Effector memory CD8-positive, alpha-beta T cell (primary cell): Measurements from ENCODE around the gene PPAT.

Source experiments
- ATAC-seq: fragments of 150-1000 bp; cut with Tn5 transposase; replicated peaks from 2 replicates; pipeline ENCODE4 v1.10.0; 2021; ENCODE audit warnings: mild to moderate bottlenecking, moderate library complexity
- DNase-seq, 3 experiments: peaks; one replicate each; pipeline ENCODE4 v3.0.0; 2021
- H3K27ac Mint-ChIP-seq, 2 donors: one replicate each; pipeline ENCODE4 v1.8.0; 2022; ENCODE audit warnings: mild to moderate bottlenecking in 2 of 2, mixed read lengths in 2 of 2, moderate library complexity in 2 of 2
- H3K27me3 Mint-ChIP-seq, 2 donors: one replicate each; pipeline ENCODE4 v1.8.0; 2022; ENCODE audit warnings: mixed read lengths in 2 of 2
- H3K36me3 Mint-ChIP-seq: one replicate; pipeline ENCODE4 v1.8.0; 2022; ENCODE audit warnings: mild to moderate bottlenecking, moderate library complexity, mixed read lengths; ENCODE audit not compliant: insufficient read depth
- H3K4me1 Mint-ChIP-seq, 2 donors: one replicate each; pipeline ENCODE4 v1.8.0; 2022; ENCODE audit warnings: low read depth in 2 of 2, mixed read lengths in 2 of 2
- H3K4me3 Mint-ChIP-seq, 2 donors: one replicate each; pipeline ENCODE4 v1.8.0; 2022; ENCODE audit warnings: mild to moderate bottlenecking in 2 of 2, mixed read lengths in 2 of 2, moderate library complexity in 2 of 2
- H3K9me3 Mint-ChIP-seq, 2 donors: one replicate each; pipeline ENCODE4 v1.8.0; 2022; ENCODE audit warnings: mixed read lengths in 2 of 2

Gene PPAT

GRCh38 chr4:56424697-56425514, 10.5 kb downstream of the PPAT start:
- peak; percentile 40 for ATAC-seq
- no peaks in the 10 kb centered on the region for H3K9me3 Mint-ChIP-seq

GRCh38 chr4:56424176-56424575, 11.2 kb downstream of the PPAT start:
- Mint-ChIP-seq H3K4me1 (peaks cover 0 to 2% of the 10 kb centered on the region in 2 donors), H3K27ac (no peak overlapping the region), H3K36me3 (no peaks in the 10 kb centered on the region), H3K4me3 (no peak overlapping the region), H3K9me3 (no peaks in the 10 kb centered on the region), H3K27me3 (no peaks in the 10 kb centered on the region)
- DNase-seq = no peak
- ATAC-seq = no peak

More at GRCh38 chr4:56424697-56425514, 10.5 kb downstream of the PPAT start:
- Mint-ChIP-seq H3K4me3 (no peak overlapping the region), H3K27ac (no peak overlapping the region), H3K4me1 (peaks cover 0 to 3% of the 10 kb centered on the region in 2 donors), H3K27me3 (no peaks in the 10 kb centered on the region), H3K36me3 (no peaks in the 10 kb centered on the region)
- DNase-seq = peak; percentile 28 to 49 (median 48)

- ATAC-seq = no peak
- Mint-ChIP-seq H3K27me3 (no peaks in the 10 kb centered on the region), H3K27ac (no peak overlapping the region), H3K9me3 (no peaks in the 10 kb centered on the region), H3K4me3 (no peak overlapping the region), H3K36me3 (no peaks in the 10 kb centered on the region), H3K4me1 (peaks cover 0 to 2% of the 10 kb centered on the region in 2 donors)
- DNase-seq = no peak
Observed at GRCh38 chr4:56417396-56417795, 18.0 kb downstream of the PPAT start.

- H3K27me3 Mint-ChIP-seq = no peaks in the 10 kb centered on the region
- DNase-seq = no peak
- H3K36me3 Mint-ChIP-seq = no peaks in the 10 kb centered on the region
- H3K4me1 Mint-ChIP-seq = peaks cover 2 to 13% of the 10 kb centered on the region in 2 donors
- no peak overlapping the region for H3K27ac Mint-ChIP-seq
- H3K4me3 Mint-ChIP-seq = no peak overlapping the region
- no peaks in the 10 kb centered on the region for H3K9me3 Mint-ChIP-seq
- ATAC-seq = no peak
Observed at GRCh38 chr4:56416349-56416748, 19.1 kb downstream of the PPAT start.

GRCh38 chr4:56414135-56414670, 21.2 kb downstream of the PPAT start:
- no peak for ATAC-seq
- no peak overlapping the region for H3K27ac Mint-ChIP-seq
- H3K9me3 Mint-ChIP-seq = no peaks in the 10 kb centered on the region
- no peak for DNase-seq
- peaks cover 2 to 13% of the 10 kb centered on the region in 2 donors for H3K4me1 Mint-ChIP-seq
- no peaks in the 10 kb centered on the region for H3K36me3 Mint-ChIP-seq
- H3K4me3 Mint-ChIP-seq = no peak overlapping the region
- no peaks in the 10 kb centered on the region for H3K27me3 Mint-ChIP-seq

GRCh38 chr4:56410247-56411062, 25.0 kb downstream of the PPAT start:
- no peaks in the 10 kb centered on the region for H3K36me3 Mint-ChIP-seq
- no peak for ATAC-seq
- H3K27me3 Mint-ChIP-seq = no peaks in the 10 kb centered on the region
- H3K4me3 Mint-ChIP-seq = no peak overlapping the region
- no peak overlapping the region for H3K27ac Mint-ChIP-seq
- peaks cover 2 to 13% of the 10 kb centered on the region in 2 donors for H3K4me1 Mint-ChIP-seq
- no peaks in the 10 kb centered on the region for H3K9me3 Mint-ChIP-seq
- DNase-seq = no peak

GRCh38 chr4:56409511-56410090, 25.8 kb downstream of the PPAT start:
- ATAC-seq = no peak
- Mint-ChIP-seq H3K27ac (no peak overlapping the region), H3K4me3 (no peak overlapping the region), H3K27me3 (no peaks in the 10 kb centered on the region), H3K4me1 (peaks cover 2 to 13% of the 10 kb centered on the region in 2 donors), H3K36me3 (no peaks in the 10 kb centered on the region), H3K9me3 (no peaks in the 10 kb centered on the region)
- no peak for DNase-seq

GRCh38 chr4:56408978-56409377, 26.4 kb downstream of the PPAT start:
- ATAC-seq (no peak), DNase-seq (no peak)
- peaks cover 2 to 13% of the 10 kb centered on the region in 2 donors for H3K4me1 Mint-ChIP-seq
- no peaks in the 10 kb centered on the region for H3K27me3 Mint-ChIP-seq
- H3K9me3 Mint-ChIP-seq = no peaks in the 10 kb centered on the region
- H3K4me3 Mint-ChIP-seq = no peak overlapping the region
- H3K27ac Mint-ChIP-seq = no peak overlapping the region
- no peaks in the 10 kb centered on the region for H3K36me3 Mint-ChIP-seq

GRCh38 chr4:56406151-56406550, 29.3 kb downstream of the PPAT start:
- no peak overlapping the region for H3K4me3 Mint-ChIP-seq
- H3K36me3 Mint-ChIP-seq = peaks cover 8% of the 10 kb centered on the region
- H3K9me3 Mint-ChIP-seq = no peaks in the 10 kb centered on the region
- H3K4me1 Mint-ChIP-seq = no peaks in the 10 kb centered on the region
- H3K27ac Mint-ChIP-seq = no peak overlapping the region
- H3K27me3 Mint-ChIP-seq = no peaks in the 10 kb centered on the region
- DNase-seq (no peak), ATAC-seq (no peak)

- DNase-seq (no peak), ATAC-seq (no peak)
- Mint-ChIP-seq H3K4me3 (no peak overlapping the region), H3K36me3 (peaks cover 8% of the 10 kb centered on the region), H3K27me3 (no peaks in the 10 kb centered on the region), H3K27ac (no peak overlapping the region), H3K4me1 (no peaks in the 10 kb centered on the region), H3K9me3 (no peaks in the 10 kb centered on the region)
Observed at GRCh38 chr4:56405016-56405415, 30.4 kb downstream of the PPAT start.

- DNase-seq (no peak), ATAC-seq (no peak)
- Mint-ChIP-seq H3K4me1 (no peaks in the 10 kb centered on the region), H3K27ac (no peak overlapping the region), H3K27me3 (no peaks in the 10 kb centered on the region), H3K36me3 (peaks cover 8% of the 10 kb centered on the region), H3K9me3 (no peaks in the 10 kb centered on the region), H3K4me3 (no peak overlapping the region)
Observed at GRCh38 chr4:56400560-56400959, 34.9 kb downstream of the PPAT start.

GRCh38 chr4:56391270-56391669, 44.1 kb downstream of the PPAT start:
- Mint-ChIP-seq H3K4me3 (no peak overlapping the region), H3K27me3 (no peaks in the 10 kb centered on the region), H3K9me3 (no peaks in the 10 kb centered on the region), H3K27ac (no peak overlapping the region), H3K4me1 (peaks cover 17 to 20% of the 10 kb centered on the region in 2 donors), H3K36me3 (peaks cover 23% of the 10 kb centered on the region)
- ATAC-seq = no peak
- no peak for DNase-seq

- ATAC-seq = no peak
- H3K4me3 Mint-ChIP-seq = no peak overlapping the region
- H3K9me3 Mint-ChIP-seq = no peaks in the 10 kb centered on the region
- H3K36me3 Mint-ChIP-seq = peaks cover 23% of the 10 kb centered on the region
- peaks cover 17 to 20% of the 10 kb centered on the region in 2 donors for H3K4me1 Mint-ChIP-seq
- no peak for DNase-seq
- peak overlapping the region; percentile 97 to 100 for H3K27ac Mint-ChIP-seq
- no peaks in the 10 kb centered on the region for H3K27me3 Mint-ChIP-seq
Observed at GRCh38 chr4:56389558-56389957, 45.9 kb downstream of the PPAT start.
